HG03469 (cell line): ENCODE data around the gene AP5Z1.
A peak's percentile ranks its signal among the peaks of the same experiment; 100 is the strongest.

Experiments used
- ATAC-seq: cut with Tn5 transposase; IDR thresholded peaks from one replicate; pipeline ENCODE4 v1.9.1; 2021; ENCODE audit warnings: mild to moderate bottlenecking, moderate library complexity, moderate number of reproducible peaks; ENCODE audit not compliant: unreplicated experiment

Gene AP5Z1

DNA sequence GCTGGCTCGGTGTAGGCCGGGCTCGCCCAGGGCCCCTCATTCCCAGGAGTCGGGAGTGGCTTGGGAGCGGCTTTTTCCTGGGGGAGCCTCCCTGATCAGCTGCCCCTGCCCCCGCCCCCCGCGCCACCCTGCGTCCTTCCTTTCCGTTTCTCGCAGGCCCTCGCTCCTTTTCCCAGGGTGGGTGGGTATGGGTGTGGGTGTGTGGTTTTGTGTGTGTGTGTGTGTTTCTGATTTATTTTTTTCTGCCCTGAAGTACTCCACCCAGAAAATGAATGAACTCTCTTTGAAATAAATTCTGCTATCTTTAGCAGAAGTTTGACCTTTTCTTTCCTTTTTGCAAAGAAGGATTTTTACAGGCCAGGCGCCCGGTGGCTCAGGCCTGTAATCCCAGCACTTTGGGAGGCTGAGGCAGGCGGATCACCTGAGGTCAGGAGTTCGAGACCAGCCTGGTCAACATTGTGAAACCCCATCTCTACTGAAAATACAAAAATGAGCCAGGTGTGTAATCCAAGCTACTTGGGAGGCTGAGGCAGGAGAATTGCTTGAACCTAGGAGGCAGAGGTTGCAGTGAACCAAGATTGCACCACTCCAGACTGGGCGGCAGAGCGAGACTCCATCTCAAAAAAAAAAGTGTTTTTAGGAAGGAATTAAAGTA, 30.0 kb upstream of the AP5Z1 start:
- ATAC-seq = no peak

DNA sequence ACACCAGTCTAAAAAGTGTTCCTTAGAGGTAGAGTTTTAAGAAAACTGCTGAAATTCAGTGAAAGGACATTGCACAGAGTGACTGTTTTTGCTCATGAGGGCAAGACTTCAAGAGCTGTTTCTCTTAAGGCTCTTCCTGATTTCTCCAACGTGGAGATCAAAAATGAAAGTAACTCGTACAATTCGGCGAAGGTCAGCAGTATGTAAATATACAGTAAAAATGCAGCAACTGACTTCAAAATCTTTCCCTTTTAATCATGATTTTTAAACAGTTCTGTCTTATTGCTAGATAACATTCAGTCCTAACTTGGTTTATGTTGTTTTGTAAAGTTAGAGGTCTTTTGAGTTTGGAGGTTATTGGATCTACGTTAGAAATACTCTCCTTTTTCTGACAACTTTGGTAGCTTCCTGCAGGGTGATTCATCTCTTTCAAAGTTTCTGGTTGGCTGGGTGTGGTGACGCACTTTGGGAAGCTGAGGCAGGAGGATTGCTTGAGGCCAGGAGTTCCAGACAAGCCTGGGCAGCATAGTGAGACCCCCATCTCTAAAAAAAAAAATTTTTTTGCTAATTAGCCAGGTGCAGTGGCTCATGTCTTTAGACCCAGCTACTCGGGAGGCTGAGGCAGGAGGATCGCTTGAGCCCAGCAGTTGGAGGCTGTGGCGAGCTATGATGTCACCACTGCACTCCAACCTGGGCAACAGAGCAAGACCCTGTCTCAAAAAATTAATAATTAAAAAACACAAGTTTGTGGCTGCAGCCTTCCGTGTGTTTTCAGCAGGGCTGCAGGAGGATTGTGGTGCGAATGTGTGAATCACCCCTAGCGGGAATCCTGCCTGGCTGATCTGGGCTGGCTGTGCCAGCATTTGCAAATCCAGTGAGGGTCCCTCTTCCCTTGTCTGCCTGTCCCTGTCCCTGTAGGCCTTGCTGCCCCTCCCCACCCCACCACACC, 29.2 kb upstream of the AP5Z1 start:
- no peak for ATAC-seq

DNA sequence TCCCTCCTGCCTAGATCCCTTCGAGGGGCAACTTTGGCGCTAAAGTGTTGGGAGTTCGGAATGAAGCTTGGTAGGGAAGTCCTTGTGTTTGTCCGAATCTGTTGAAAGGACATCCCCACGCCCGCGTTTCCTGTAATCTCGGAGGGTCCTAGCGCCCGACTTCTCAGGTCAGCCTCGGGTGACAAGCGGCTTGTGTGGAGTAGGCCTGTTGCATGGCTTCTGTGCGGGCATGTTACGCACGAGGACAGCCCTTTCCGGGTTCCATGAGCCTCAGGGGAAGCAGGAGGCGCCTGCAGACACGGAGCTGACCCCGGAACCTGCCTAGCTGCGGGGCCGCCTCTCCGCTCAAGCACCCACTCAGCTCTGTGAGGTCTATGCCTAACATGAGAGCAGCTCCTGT, 28.4 kb upstream of the AP5Z1 start:
- no peak for ATAC-seq

DNA sequence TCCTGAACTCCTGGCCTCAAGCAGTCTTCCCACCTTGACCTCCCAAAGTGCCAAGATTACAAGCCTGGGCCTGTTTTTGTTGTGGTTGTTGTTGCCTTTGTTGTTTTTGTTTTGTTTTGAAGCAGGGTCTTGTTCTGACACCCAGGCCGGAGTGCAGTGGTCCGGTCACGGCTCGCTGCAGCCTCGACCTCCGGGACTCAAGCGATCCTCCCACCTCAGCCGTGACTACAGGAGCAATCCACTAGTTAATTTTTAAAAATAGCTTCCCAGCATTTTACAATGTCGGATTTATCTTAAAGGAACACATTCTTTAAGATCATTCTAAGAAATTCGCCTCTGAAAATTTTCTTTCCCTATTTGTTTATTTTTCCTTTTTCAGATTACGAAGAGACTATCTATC, 27.7 kb upstream of the AP5Z1 start:
- ATAC-seq = no peak

DNA sequence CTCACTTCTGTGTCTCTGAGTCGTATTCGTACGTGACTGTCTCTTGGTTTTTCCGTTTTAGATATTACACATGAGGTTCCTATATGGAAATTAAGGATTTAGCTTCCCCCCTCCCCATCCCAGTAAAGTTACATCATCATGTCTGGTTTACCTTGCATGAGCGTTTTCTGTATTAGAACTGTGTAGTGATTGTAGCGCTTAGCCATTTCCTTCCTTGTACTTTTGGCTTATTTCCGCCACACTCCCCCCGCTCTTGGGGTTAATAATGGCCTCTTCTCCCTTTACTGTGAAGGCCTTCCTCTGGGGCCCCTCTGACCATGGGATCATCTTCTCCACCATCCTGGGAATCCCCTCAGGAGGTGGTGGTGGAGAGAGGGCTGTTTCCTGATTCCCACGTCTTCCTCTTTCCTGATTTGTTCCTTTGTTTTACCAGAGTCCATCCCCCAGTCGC, 27.2 kb upstream of the AP5Z1 start:
- no peak for ATAC-seq

DNA sequence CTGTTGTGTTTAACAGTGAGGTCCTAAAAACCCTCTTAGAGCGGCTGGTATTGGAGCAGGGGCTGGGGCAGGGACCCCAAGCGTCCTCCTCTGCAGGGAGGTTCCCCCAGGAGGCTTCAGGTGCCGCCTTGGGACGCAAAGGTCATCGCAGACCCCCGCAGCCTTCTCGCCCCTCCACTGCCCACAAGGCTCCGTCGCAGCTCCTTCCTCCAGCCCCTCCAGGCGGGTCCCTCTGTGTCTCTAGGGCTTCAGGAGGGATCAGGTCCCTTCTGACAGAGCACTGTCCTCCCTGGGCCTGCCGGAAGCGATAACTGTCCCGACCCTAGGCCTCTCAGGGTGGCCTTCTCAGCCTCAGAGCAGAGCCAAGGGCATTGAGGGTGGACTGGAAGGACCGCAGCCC, 26.1 kb upstream of the AP5Z1 start:
- no peak for ATAC-seq

DNA sequence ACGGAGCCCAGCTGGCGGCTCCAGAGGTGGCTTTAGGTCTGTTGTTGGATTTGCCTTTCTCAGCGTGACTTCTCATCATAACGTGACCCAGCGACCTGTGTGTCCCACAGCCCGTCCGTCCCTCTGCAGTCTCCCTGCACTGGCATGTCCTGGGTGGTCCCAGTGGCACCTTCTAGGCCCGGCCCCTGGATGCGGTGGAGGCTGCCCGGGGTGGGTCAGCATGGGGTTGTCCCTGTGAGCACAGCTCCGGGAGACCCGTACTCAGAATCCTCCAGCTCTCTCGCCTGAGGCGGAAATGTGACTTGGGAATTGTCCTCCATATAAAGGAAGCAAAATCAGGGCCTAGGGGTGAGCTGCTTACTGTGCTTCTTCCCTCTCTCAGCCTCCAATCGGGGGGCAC, 25.6 kb upstream of the AP5Z1 start:
- ATAC-seq = no peak

DNA sequence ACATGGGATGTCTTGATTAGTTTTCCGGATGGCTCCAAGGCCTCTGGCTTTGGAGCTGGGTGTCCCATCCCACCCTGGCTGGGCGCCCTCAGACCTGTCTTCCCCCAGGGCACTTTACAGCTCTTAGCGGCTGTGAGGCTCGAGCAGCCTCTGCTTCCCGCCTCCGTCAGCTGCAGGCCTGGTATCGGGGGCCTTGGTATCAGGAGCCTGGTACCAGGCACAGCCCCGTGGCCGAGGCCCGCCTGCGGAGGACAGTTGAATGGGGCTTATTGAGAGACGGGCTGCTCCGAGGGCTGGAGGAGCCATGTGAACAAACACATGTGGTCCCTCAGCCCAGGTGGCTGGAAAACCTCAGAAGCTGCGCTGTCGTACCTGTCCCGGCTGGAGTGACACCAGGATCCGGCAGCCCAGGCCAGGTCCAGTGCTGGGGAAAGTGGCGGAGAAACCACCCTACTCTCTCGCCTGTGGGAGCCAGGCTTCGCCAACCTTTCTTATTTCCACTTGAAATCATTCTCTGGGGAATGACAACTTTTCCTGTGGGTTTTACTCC, 23.9 kb upstream of the AP5Z1 start:
- no peak for ATAC-seq

DNA sequence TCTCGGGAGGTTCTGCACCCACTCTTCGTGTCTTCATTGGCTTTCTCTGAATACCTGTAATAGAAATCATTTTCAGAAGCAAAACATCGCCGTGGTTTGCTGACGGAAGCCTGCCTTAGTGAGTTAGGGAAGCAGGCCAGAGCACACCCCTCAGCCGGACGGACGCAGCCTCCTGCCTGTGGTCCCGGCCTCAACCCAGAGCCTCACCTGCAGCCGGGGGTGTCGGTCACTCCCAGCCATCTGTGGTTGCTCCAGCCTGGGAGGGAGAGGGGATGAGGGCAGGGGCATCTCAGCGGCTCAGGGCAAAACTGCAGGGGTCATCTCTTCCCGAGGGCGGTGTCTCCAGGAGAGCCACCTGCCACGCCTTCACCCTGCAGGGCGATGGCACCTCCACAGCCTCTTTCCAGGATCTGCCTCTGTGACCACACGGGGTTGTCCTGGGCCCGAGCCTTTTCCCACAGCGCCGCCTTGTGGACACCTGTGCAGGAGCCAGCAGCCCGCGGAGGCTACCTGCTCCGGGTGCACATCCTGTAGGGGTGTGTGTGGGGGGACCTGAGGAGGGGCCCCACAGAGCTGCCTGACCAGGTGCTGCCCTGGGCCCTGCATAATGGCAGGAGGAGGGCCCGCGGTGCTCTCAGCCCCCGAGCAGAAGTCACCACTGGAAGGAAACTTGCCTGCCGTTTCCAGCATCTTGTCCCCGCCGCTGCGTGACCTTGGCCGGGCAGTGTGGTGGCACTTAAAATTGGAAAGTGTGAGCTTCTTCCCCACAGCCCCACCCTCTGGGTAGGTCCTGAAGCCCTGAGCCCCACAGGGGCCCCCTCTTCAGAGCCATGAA, 21.6 kb upstream of the AP5Z1 start:
- ATAC-seq = peak; percentile 55

DNA sequence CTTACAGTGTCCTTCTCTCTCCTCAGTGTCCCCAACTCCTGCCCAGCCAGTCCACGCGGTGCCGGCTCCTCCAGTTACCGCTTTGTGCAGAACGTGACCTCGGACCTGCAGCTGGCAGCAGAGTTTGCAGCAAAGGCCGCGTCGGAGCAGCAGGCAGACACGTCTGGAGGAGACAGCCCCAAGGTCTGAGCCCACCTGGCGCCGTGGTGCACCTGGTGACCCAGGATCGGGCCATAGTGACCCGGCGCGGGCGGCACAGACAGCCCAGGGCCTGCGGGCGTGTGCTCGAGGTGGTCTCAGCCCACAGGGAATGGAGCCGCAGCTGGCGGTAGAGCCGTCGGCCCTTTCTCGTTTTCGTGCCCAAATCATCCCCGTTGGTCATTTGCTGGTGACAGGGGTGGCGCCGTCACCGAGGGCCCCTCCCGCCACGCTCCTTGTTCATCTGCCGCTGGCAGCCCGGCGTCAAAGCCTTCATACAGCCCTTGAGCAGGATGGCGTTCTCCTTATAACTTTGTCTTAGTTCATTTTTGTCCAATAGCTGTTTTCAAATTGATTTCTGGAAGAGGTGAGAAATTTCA, 20.9 kb upstream of the AP5Z1 start:
- ATAC-seq = no peak

DNA sequence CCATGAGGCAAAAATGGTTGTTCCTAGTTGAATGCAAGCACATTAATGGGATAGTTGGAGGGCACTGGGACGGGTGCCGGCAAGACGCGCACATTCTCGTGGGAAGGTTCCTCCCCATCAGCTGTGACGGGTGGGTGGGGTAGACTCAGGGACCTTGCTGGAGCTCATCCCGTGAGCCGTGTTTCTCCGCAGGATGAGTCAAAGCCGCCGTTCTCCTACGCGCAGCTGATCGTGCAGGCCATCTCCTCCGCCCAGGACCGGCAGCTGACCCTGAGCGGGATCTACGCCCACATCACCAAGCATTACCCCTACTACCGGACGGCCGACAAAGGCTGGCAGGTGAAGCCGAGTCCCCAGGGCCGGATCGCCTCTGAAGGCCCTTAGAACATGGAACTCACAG, 20.4 kb upstream of the AP5Z1 start:
- ATAC-seq = no peak

DNA sequence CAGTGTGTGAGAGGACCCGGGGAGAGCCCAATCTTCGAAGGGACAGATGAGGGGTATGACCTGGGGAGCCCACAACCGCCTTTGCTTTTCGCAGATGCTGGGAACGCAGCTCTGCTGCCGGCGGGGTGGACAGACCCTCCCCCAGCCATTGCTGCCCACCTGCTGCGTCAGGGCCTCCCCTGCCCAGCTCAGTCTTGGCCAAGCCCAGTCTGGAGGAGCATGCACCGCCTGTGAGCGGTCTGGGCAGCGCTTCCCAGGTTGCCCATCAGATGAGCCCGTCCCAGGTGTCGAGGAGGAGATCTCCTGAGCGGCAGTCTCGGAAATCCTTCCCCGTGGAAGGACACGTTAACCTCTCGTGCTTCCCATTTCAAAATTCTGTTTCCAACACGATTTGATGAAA, 17.3 kb upstream of the AP5Z1 start:
- no peak for ATAC-seq

DNA sequence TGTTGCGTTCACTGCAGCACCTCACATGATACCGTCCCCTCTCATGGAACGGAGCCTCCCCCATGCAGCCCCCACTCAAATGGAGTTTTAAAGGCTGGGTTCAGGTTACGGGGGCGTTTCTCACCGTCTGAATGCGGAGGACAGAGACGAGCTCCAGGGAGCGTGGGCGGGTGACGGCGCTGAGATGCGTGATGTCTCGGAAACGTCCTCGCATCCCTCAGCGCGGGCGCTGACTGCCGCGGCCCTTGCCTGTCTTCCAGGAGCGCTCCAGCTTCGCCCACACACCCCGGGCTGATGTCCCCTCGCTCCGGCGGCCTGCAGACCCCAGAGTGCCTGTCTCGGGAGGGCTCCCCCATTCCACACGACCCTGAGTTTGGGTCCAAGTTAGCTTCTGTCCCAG, 16.6 kb upstream of the AP5Z1 start:
- ATAC-seq = no peak

DNA sequence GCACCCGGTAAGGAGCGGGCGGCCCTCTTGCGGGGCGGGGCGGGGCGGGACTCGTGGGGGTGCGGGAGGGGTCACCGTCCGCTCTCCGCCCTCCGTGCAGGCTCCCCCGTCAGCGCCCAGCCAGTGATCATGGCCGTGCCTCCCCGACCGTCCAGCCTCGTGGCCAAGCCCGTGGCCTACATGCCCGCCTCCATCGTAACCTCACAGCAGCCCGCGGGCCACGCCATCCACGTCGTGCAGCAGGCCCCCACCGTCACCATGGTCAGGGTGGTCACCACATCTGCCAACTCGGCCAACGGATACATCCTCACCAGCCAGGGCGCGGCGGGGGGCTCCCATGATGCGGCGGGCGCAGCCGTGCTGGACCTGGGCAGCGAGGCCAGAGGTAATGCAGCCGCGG, 16.2 kb upstream of the AP5Z1 start:
- ATAC-seq = no peak

DNA sequence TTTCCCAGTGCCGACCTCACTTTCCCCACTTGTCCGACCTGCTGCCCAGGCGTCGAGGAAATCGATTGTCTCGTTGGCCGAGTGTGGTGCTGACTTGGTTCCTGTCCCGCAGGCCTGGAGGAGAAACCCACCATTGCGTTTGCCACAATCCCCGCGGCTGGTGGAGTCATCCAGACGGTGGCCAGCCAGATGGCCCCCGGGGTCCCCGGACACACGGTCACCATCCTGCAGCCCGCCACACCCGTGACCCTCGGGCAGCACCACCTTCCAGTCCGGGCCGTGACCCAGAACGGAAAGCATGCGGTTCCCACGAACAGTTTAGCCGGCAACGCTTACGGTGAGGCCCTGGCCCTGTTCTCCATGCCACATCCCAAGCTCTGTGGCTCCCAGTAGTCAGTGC, 14.5 kb upstream of the AP5Z1 start:
- ATAC-seq = no peak

DNA sequence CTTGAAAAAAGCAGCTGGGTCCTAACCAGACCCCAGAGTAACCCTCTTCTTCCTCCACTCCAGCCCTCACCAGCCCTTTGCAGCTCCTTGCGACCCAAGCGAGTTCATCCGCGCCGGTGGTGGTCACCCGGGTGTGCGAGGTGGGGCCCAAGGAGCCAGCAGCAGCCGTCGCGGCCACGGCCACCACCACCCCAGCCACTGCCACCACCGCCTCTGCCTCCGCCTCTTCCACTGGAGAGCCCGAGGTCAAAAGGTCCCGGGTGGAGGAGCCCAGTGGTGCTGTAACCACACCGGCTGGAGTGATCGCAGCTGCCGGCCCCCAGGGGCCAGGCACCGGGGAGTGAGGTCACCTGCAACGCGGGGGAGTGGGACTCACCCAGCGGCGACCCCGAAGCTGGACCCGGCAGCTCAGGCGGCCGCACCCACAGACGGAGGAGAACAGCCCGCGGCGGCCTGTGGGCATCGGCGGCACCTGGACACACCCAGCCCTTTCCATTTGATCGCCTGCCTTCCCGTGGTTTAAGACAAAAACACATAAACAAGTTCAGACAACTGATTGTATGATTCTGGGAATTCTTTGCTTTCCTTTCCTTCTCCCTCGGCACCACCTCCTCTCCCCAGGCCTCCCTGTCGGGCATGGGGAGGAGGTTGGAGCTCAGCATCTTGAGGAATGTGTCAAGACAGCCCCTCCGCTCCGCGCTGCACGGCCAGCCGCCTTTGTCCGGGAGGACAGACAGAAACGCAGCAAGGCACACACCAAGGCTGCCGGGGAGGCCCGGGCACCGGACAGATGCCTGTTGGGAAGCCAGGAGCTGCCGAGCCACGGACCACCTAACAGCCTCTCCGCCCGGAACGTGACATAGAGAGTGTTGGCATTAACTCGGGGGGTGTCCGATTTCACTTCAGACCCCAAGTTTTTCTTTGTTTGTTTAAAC, 13.0 kb upstream of the AP5Z1 start:
- no peak for ATAC-seq

DNA sequence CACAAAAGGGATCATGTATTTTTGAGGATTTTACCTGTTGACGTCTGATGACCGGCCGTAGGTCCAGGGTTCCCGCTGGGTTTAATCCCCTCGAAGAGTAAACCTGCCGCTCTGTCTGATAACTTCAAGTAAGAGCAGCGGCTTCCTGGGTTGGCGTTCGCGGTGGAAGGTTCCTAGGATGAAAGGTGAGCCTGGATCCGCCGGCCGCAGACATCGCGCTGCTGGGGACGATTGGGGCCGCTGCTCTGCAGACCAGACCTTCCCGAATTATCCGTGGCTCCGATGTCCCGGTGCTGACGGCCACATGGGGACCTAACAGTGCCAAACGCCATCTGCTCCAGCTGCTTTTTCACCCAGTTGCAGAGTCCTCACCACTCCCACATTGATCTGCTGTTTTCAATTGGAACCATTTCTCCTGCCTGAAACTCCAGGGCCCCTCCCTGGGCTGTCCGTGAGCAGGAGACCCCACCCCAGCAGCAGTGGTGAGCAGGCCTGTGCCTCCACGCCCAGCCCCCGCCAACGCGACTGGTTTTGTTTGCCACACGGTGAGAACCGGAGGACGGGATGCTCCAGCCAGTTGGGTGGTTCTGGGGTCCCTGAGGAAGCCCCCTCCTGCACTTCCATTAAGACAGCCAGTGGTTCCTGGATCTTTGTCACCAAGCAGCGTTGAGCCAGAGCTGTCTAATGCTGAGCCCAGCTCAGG, 12.2 kb upstream of the AP5Z1 start:
- ATAC-seq = no peak

DNA sequence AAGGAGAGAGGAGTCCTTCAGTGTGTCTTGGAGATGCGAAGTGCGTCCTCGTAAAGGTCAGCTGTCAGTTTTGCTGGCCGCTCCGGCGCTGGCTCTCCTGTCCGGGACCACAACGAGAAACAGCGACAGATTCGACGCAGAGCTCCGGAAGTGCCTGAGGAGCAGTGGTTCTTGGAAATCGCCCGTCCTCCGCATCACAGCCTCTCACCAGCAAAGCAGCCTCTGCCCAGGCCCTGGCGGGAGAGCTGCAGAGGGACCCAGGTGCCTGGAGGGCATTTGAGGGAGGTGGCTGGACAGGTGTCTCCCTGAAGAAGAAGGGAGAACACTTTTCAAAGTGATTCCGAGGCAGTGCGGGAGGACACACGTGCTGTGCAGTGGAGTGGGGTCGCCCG, 11.6 kb upstream of the AP5Z1 start:
- ATAC-seq = no peak

DNA sequence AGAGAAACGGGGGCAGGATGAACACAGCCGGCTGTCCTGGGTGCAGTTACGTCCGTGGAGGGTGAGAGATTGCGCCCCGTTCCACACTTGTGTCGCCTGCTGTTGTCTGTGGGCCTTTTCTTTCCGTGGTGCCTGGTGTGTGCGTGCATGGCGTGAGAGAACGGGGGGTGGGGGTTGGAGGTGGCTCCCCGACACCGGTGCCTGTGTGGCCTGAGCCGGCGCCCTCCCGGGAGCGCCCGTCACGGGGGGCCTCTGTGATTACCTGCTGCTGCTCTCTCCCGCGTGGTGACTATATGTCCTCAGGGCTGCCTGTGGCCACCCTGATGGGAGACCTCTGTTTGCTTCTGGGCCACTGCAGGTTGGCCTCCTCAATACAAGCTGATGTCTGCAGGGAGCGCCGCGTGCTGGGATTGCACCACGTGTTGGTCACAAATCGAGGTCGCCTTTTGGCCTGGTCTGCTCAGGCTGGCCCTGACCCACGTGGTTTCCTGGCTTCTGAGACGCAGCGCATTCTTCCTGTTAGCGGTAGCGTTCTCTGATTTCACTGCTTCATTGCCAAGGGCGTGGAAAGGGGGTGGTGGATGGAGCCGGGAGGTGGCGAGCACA, 10.9 kb upstream of the AP5Z1 start:
- no peak for ATAC-seq
